Right lobe of liver (tissue), 6 donors: ENCODE data around the gene BMERB1. TPM values are rescaled to one million over a fixed set of nuclear protein-coding genes. Genes with fewer than 3 reads are reported as not detected.
"Not testable (repeated sequence)": the region's sequence is repeated elsewhere in the genome, so short reads cannot be mapped to it uniquely, and the experiment has no call there.

ENCODE experiments used
- ATAC-seq, 4 donors: fragments of 200-7000 bp; cut with Tn5 transposase; one replicate each; pipeline ENCODE4 v1.9.1; 2020; ENCODE audit warnings: mild to moderate bottlenecking in 4 of 4, moderate library complexity in 4 of 4
- DNase-seq, 3 donors: peaks; one replicate each; pipeline ENCODE4 v3.0.0-alpha.2; 2020
- H3K27ac ChIP-seq, 3 donors: fragments of 200-600 bp; one replicate each; pipeline ENCODE4 v1.8.0; 2022
- H3K27me3 ChIP-seq, 2 donors: fragments of 200-600 bp; one replicate each; pipeline ENCODE4 v1.8.0; 2022
- H3K36me3 ChIP-seq, 4 donors: fragments of 200-600 bp; sonication (generic) in 1 of 4; one replicate each; pipeline versions ENCODE4 v1.5.1 to v1.8.0; 2017 to 2022; ENCODE audit warnings: control low read depth in 1 of 4
- H3K4me1 ChIP-seq, 4 donors: fragments of 200-600 bp; sonication (generic) in 1 of 4; one replicate each; pipeline versions ENCODE4 v1.5.1 to v1.8.0; 2017 to 2022; ENCODE audit warnings: control low read depth in 1 of 4
- H3K4me3 ChIP-seq, 3 donors: fragments of 200-600 bp; one replicate each; pipeline ENCODE4 v1.8.0; 2022
- H3K9me3 ChIP-seq, 4 donors: fragments of 200-600 bp; sonication (generic) in 1 of 4; one replicate each; pipeline versions ENCODE4 v1.5.1 to v1.8.0; 2017 to 2022; ENCODE audit warnings: control low read depth in 1 of 4
- POLR2A ChIP-seq: fragments of 450-650 bp; IDR thresholded peaks from one replicate; pipeline ENCODE4 v1.6.1; 2017; ENCODE audit warnings: antibody characterized with exemption, mild to moderate bottlenecking
- WGBS: methylation state at CpG from one replicate; pipeline ENCODE4 v1.1.6; 2018; ENCODE audit warnings: low coverage, low lambda C conversion rate; ENCODE audit not compliant: insufficient coverage; ENCODE audit errors: missing lambda C conversion rate; 5-methylcytosine and 5-hydroxymethylcytosine counted together
- intact Hi-C, 2 donors: fragments of 100-400 bp; cut with DNase I; formaldehyde crosslinking; loops; one replicate each; pipeline versions ENCODE4 v1.11.2 to v1.14.1; 2022
- total RNA-seq, 6 experiments: library from RNA; depleted of rRNA in 2 of 6; stranded (reverse); fragments of >200 nt in 2 of 6; fragmentation: NEBNext Ultra II Directional in 3 of 6; extraction: Animal tissue kit (Norgen Biotek cat#: 25700) in 3 of 6; gene quantifications; one replicate each; pipeline versions ENCODE4 v1.1.0 to v1.2.4, GENCODE V29; 2016 to 2023
- TF ChIP-seq, protein P1 (sequence below), 4 donors: fragments of 200-600 bp in 3 of 4; fragments of 450-650 bp in 1 of 4; IDR thresholded peaks; one replicate each; pipeline versions ENCODE4 v1.5.1 to v1.8.0; 2016 to 2022; ENCODE audit warnings: antibody characterized with exemption in 4 of 4, mild to moderate bottlenecking in 2 of 4
- donor health status: DM: no; HTN: yes; CAD: no.
- donor health status: DM: no; HTN: no; CAD: no.
- donor health status: DM: no; HTN: no; CAD: no.
- donor health status: DM: no; HTN: yes; CAD: no.
- donor health status: DM: no; HTN: yes; CAD: no.

BMERB1 gene
- total RNA-seq, 6 experiments from 2014 or later = 7.0 to 24.0 (median 10.5) TPM

DNA sequence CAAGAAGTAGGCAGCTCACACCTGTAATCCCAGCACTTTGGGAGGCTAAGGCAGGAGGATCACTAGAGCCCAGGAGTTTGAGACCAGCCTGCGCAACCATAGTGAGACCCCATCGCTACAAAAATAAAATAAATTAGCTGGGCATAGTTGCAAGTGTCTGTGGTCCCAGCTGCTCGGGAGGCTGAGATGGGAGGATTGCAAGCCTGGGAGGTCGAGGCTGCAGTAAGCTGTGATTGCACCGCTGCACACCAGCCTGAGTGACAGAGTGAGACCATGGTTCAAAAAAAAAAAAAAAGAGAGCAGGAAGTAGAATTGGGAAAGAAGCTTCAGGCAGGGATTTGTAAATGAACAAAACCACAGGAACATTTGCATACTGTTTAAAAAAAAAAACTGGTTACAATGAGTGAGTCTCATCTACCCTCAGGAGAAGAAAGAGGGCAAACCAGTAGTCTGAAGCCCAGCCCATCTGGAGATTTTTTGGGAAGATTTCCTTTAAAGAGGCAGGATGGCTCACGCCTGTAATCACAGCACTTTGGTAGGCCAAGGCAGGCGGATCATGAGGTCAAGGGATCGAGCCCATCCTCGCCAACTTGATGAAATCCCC lies 30.9 kb upstream of the BMERB1 start:
- H3K4me1 ChIP-seq = peaks cover 0 to 14% (median 4%) of the 10 kb centered on the region in 4 donors
- H3K27ac ChIP-seq = no peak overlapping the region
- DNase-seq (no peak), ATAC-seq (no peak)
- TF ChIP-seq, protein P1, sequence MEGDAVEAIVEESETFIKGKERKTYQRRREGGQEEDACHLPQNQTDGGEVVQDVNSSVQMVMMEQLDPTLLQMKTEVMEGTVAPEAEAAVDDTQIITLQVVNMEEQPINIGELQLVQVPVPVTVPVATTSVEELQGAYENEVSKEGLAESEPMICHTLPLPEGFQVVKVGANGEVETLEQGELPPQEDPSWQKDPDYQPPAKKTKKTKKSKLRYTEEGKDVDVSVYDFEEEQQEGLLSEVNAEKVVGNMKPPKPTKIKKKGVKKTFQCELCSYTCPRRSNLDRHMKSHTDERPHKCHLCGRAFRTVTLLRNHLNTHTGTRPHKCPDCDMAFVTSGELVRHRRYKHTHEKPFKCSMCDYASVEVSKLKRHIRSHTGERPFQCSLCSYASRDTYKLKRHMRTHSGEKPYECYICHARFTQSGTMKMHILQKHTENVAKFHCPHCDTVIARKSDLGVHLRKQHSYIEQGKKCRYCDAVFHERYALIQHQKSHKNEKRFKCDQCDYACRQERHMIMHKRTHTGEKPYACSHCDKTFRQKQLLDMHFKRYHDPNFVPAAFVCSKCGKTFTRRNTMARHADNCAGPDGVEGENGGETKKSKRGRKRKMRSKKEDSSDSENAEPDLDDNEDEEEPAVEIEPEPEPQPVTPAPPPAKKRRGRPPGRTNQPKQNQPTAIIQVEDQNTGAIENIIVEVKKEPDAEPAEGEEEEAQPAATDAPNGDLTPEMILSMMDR (IDR thresholded peaks at IDR 0.05) = no peak
- no peak for TF ChIP-seq POLR2A
- no peaks in the 10 kb centered on the region for H3K27me3 ChIP-seq
- H3K4me3 ChIP-seq = no peak overlapping the region
- intact Hi-C loops = no loop called here
- no peaks in the 10 kb centered on the region for H3K36me3 ChIP-seq
- H3K9me3 ChIP-seq = no peaks in the 10 kb centered on the region
- WGBS = 89% methylated on average over 5 of the region's 9 CpGs

DNA sequence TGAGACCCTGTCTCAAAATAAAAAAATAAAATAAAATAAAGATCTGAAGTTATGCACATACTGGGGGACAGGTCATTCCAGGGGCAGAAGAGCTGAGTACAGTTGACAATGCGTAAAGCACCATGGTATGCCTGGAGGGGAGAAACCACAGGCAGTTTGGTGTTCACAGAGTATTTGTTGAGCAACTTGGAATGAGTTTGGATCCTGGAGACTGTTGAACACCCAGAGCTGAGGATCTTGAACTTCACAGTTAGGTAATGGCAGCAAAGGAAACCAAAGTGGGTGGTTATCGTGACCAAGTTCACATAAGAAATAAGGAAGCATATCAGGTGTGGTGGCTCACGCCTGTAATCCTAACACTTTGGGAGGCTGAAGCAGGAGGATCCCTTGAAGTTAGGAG lies 30.3 kb upstream of the BMERB1 start:
- not testable (repeated sequence) for DNase-seq, ATAC-seq
- 70% methylated on average over 3 of the region's 3 CpGs for WGBS

DNA sequence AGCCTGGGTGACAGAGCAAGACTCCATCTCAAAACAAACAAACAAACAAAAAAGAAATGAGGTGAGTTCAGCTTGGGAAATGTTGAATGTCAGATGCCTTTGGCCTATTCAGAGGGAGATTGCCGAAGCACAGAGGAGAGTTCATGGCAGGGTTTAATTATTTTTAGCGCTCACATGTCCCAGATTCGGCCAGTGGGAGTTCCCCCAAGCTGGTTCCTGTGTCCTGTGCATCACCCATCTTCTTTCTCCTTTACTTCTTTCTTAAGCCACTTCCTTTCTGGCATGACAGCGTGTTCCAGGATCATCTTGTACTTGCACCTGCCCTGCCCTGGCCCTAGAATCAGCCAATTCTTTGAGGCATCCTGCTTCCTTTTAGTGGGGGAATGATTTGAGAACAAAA lies 29.6 kb upstream of the BMERB1 start:
- Histone ChIP-seq H3K27me3 (no peaks in the 10 kb centered on the region), H3K4me3 (no peak overlapping the region), H3K9me3 (no peaks in the 10 kb centered on the region), H3K36me3 (no peaks in the 10 kb centered on the region), H3K27ac (peak overlapping the region in 1 of 3 donors; percentile 33), H3K4me1 (peaks cover 0 to 7% (median 0%) of the 10 kb centered on the region in 4 donors)
- WGBS = 18% methylated on average over 4 of the region's 4 CpGs
- intact Hi-C loops = no loop called here
- TF ChIP-seq, protein P1 (IDR thresholded peaks at IDR 0.05) = no peak
- no peak for TF ChIP-seq POLR2A
- ATAC-seq (peak; percentile 84 to 97 (median 94)), DNase-seq (peak in 1 of 3 donors; percentile 74)

More for the DNA sequence above, 30.3 kb upstream of the BMERB1 start:
- H3K9me3 ChIP-seq, H3K27me3 ChIP-seq, intact Hi-C loops, H3K4me3 ChIP-seq, H3K36me3 ChIP-seq: not testable (repeated sequence)
- Histone ChIP-seq H3K4me1 (peaks cover 0 to 11% (median 3%) of the 10 kb centered on the region in 4 donors), H3K27ac (peak overlapping the region in 1 of 3 donors; percentile 33)

DNA sequence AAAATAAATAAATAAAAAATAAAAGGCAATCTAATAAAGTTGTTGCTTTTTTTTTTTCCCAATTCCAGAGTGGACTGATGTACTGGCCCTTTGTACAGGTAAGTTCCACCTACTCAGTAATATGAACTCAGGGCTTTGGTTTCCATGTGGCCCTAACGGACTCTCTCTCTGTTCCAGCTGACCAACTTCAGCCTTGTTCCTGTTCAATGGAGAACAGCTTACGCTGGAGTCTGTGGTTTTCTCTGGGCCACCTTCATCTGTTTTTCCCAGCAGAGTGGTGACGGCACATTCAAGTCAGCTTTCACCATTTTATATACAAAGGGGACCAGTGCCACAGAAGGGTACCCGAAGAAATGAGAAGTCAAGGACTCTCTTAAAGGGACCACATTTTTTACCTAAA lies 26.6 kb upstream of the BMERB1 start:
- H3K27ac ChIP-seq, H3K36me3 ChIP-seq, H3K4me1 ChIP-seq, DNase-seq, H3K4me3 ChIP-seq, H3K9me3 ChIP-seq, ATAC-seq, intact Hi-C loops, H3K27me3 ChIP-seq: not testable (repeated sequence)
- 74% methylated on average over 3 of the region's 4 CpGs for WGBS

DNA sequence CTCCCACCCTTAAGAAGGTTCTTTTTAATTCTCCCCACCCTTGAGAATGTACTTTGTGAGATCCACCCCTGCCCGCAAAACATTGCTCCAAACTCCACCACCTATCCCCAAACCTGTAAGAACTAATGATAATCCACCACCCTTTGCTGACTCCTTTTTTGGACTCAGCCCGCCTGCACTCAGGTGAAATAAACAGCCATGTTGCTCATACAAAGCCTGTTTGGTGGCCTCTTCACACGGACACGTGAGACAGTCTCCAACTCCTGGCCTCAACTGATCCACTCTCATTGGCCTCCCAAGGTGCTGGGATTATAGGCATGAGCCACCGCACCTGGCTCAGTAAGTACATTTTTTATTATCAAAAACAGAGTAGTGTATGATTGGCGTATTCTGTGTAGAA lies 24.9 kb upstream of the BMERB1 start:
- DNase-seq, intact Hi-C loops: not testable (repeated sequence)
- 93% methylated on average over 6 of the region's 6 CpGs for WGBS

DNA sequence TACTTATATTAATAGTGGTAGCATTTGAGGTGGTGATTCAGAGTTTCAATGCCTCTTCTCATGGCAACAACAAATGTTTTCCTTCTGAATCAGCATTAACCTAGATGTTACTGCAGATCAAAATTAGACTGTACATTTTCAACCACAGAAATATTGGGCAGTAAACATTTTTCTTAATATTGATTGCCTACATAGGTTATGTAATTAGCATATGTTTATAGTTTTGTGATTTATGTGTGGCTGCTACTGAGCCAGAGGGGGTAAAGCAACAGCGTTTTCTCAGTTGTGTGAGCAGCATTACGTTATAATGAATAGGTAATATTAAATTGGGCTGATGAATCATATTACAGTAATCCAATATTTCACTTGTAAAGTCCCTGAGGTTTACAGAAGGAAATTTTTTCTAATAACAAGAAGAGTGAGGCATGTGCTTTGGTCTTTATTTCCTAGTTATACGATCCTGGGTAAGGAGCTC lies 18.8 kb upstream of the BMERB1 start:
- no peaks in the 10 kb centered on the region for H3K27me3 ChIP-seq
- H3K4me3 ChIP-seq = no peak overlapping the region
- no peak for ATAC-seq
- intact Hi-C loops = no loop called here
- H3K9me3 ChIP-seq = no peaks in the 10 kb centered on the region
- WGBS = 75% methylated on average over 3 of the region's 3 CpGs
- no peak for DNase-seq
- H3K36me3 ChIP-seq = no peaks in the 10 kb centered on the region
- H3K27ac ChIP-seq = no peak overlapping the region
- no peak for TF ChIP-seq POLR2A
- TF ChIP-seq, protein P1 (IDR thresholded peaks at IDR 0.05) = no peak
- H3K4me1 ChIP-seq = no peaks in the 10 kb centered on the region

More for the DNA sequence above, 24.9 kb upstream of the BMERB1 start:
- not testable (repeated sequence) for H3K4me3 ChIP-seq, H3K9me3 ChIP-seq, ATAC-seq, H3K4me1 ChIP-seq, H3K27me3 ChIP-seq, H3K27ac ChIP-seq, H3K36me3 ChIP-seq
